Activated naive CD8-positive, alpha-beta T cell treated with anti-CD3 and anti-CD28 coated beads, Interleukin-2, amount 10 ng/mL, durations not matched to agents 7 days and 5 days (primary cell): ENCODE results near the gene CAPN12. TPM values are rescaled to one million over a fixed set of nuclear protein-coding genes. Genes with fewer than 3 reads are reported as not detected.

ENCODE experiments used
- ATAC-seq: fragments of 150-1000 bp; cut with Tn5 transposase; one replicate; pipeline ENCODE4 v1.10.0; 2021; ENCODE audit warnings: low read depth, moderate library complexity
- POLR2A ChIA-PET: fragments of 350-600 bp; sonication (Branson Sonifier 250); formaldehyde crosslinking; loops from one replicate; lab custom pipeline; 2021; ENCODE audit warnings: antibody characterized with exemption; lab: Charles Lee
- DNase-seq: peaks from one replicate; pipeline ENCODE4 v3.0.0; 2021
- H3K27ac Mint-ChIP-seq: one replicate; pipeline ENCODE4 v1.8.0; 2022; ENCODE audit warnings: mild to moderate bottlenecking, mixed read lengths
- H3K27me3 Mint-ChIP-seq: one replicate; pipeline ENCODE4 v1.8.0; 2022; ENCODE audit warnings: mild to moderate bottlenecking, moderate library complexity, mixed read lengths
- H3K36me3 Mint-ChIP-seq: one replicate; pipeline ENCODE4 v1.8.0; 2021; ENCODE audit warnings: mild to moderate bottlenecking, mixed read lengths
- H3K4me1 Mint-ChIP-seq: one replicate; pipeline ENCODE4 v1.8.0; 2021; ENCODE audit warnings: mixed read lengths
- H3K4me3 Mint-ChIP-seq: one replicate; pipeline ENCODE4 v1.8.0; 2022; ENCODE audit warnings: mild to moderate bottlenecking, moderate library complexity, mixed read lengths
- H3K9me3 Mint-ChIP-seq: one replicate; pipeline ENCODE4 v1.8.0; 2021; ENCODE audit warnings: mixed read lengths
- total RNA-seq, 2 experiments: library from RNA; stranded (reverse); gene quantifications; one replicate each; pipeline ENCODE4 v1.2.3, GENCODE V29; 2021

The CAPN12 gene
- total RNA-seq, 2 experiments from 2014 or later, result 22.7 to 26.4 TPM

- POLR2A ChIA-PET, result no interaction called here
- Mint-ChIP-seq H3K36me3 (peaks cover 7% of the 10 kb centered on the region), H3K9me3 (no peaks in the 10 kb centered on the region), H3K4me3 (no peak overlapping the region), H3K27ac (no peak overlapping the region), H3K27me3 (no peaks in the 10 kb centered on the region), H3K4me1 (peaks cover 47% of the 10 kb centered on the region)
- DNase-seq (no peak), ATAC-seq (no peak)
These were observed 49.0 kb downstream of the CAPN12 start for GRCh38 chr19:38695317-38695683.

- Mint-ChIP-seq H3K36me3 (peaks cover 14% of the 10 kb centered on the region), H3K27ac (peak overlapping the region; percentile 76), H3K27me3 (no peaks in the 10 kb centered on the region), H3K9me3 (no peaks in the 10 kb centered on the region), H3K4me3 (peak overlapping the region; percentile 75), H3K4me1 (peaks cover 55% of the 10 kb centered on the region)
- POLR2A ChIA-PET, result interaction anchor here (0.7 to 1.2 kb wide), 6 partner anchors 10 to 150 kb away, joined by 3 to 7 read pairs (median 4); partner anchors contain the start of gene ACTN4
- DNase-seq (peak; percentile 44), ATAC-seq (peak; percentile 95)
These were observed 50.7 kb downstream of the CAPN12 start for GRCh38 chr19:38693380-38694223.

- Mint-ChIP-seq H3K27me3 (no peaks in the 10 kb centered on the region), H3K9me3 (no peaks in the 10 kb centered on the region), H3K27ac (peak overlapping the region; percentile 76), H3K36me3 (peaks cover 12% of the 10 kb centered on the region), H3K4me3 (peak overlapping the region; percentile 75), H3K4me1 (peaks cover 58% of the 10 kb centered on the region)
- POLR2A ChIA-PET, result interaction anchor here (1.1 to 1.2 kb wide), 3 partner anchors 11 to 45 kb away, joined by 4 to 7 read pairs (median 5); partner anchors contain the start of gene ACTN4
- DNase-seq (no peak), ATAC-seq (no peak)
These were observed 51.6 kb downstream of the CAPN12 start for GRCh38 chr19:38692458-38693379.

- POLR2A ChIA-PET, result interaction anchor here (1.5 kb wide), 1 partner anchor 44 kb away, joined by 3 read pairs; the partner anchor contains the start of gene ACTN4
- H3K4me1 Mint-ChIP-seq, result peaks cover 64% of the 10 kb centered on the region
- ATAC-seq (no peak), DNase-seq (no peak)
- no peaks in the 10 kb centered on the region for H3K9me3 Mint-ChIP-seq
- H3K36me3 Mint-ChIP-seq, result peaks cover 12% of the 10 kb centered on the region
- H3K27ac Mint-ChIP-seq, result no peak overlapping the region
- H3K4me3 Mint-ChIP-seq, result no peak overlapping the region
- no peaks in the 10 kb centered on the region for H3K27me3 Mint-ChIP-seq
These were observed 52.3 kb downstream of the CAPN12 start for GRCh38 chr19:38691938-38692457.

DNA sequence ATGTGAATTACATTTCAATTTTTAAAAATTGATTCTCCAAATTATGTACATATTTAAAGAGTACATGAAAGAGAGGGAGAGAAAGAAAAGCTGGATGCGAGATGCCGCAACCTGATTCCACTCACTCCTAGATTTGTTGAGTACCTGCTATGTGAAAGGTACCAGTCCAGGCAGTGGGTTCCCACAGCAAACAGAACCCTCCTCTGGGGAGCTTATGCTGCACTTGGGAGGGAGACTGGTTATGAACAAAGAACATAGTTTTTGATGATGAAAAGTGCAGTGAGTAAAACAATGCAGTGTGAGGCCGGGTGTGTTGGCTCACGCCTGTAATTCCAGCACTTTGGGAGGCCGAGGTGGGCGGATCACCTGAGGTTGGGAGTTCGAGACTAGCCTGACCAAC lies 53.4 kb downstream of the CAPN12 start:
- DNase-seq (no peak), ATAC-seq (no peak)
- Mint-ChIP-seq H3K36me3 (peaks cover 12% of the 10 kb centered on the region), H3K27ac (no peak overlapping the region), H3K9me3 (no peaks in the 10 kb centered on the region), H3K27me3 (no peaks in the 10 kb centered on the region), H3K4me1 (peaks cover 71% of the 10 kb centered on the region), H3K4me3 (no peak overlapping the region)
- POLR2A ChIA-PET, result interaction anchor here (1.1 to 1.5 kb wide), 3 partner anchors 21 to 158 kb away, joined by 3 to 4 read pairs (median 3); partner anchors contain the start of gene ACTN4

GRCh38 chr19:38690146-38690545 lies 54.1 kb downstream of the CAPN12 start:
- Mint-ChIP-seq H3K4me1 (peaks cover 73% of the 10 kb centered on the region), H3K27ac (no peak overlapping the region)
- no peak for DNase-seq

DNA sequence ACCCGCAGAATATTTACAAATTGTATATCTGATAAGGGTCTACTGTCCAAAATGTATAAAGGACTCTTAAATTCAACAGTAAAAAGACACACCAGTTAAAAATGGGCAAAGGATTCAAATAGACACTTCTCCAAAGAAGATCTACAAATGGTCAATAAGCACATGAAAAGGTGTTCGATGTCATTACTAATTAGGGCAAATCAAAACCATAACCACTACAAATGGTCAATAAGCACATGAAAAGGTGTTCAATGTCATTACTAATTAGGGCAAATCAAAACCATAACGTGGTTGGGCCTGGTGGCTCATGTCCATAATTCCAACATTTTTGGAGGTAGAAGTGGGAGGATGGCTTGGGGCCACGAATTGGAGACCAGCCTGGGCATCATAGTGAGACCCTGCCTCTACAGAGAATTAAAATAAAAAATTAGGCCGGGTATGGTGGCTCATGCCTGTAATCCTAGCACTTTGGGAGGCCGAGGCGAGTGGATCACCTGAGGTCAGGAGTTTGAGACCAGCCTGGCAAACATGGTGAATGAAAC lies 56.4 kb downstream of the CAPN12 start:
- H3K4me3 Mint-ChIP-seq, result no peak overlapping the region
- H3K27me3 Mint-ChIP-seq, result no peaks in the 10 kb centered on the region
- peaks cover 66% of the 10 kb centered on the region for H3K4me1 Mint-ChIP-seq
- POLR2A ChIA-PET, result interaction anchor here (0.7 kb wide), 1 partner anchor 24 kb away, joined by 5 read pairs; no protein-coding TSS in a partner anchor
- ATAC-seq (no peak), DNase-seq (no peak)
- H3K9me3 Mint-ChIP-seq, result no peaks in the 10 kb centered on the region
- peaks cover 13% of the 10 kb centered on the region for H3K36me3 Mint-ChIP-seq
- H3K27ac Mint-ChIP-seq, result no peak overlapping the region

More at GRCh38 chr19:38690146-38690545, 54.1 kb downstream of the CAPN12 start:
- no peaks in the 10 kb centered on the region for H3K27me3 Mint-ChIP-seq
- H3K9me3 Mint-ChIP-seq, result no peaks in the 10 kb centered on the region
- H3K36me3 Mint-ChIP-seq, result peaks cover 10% of the 10 kb centered on the region
- no peak overlapping the region for H3K4me3 Mint-ChIP-seq
- POLR2A ChIA-PET, result interaction anchor here (1.1 to 1.4 kb wide), 2 partner anchors 20 to 159 kb away, joined by 3 to 4 read pairs; no protein-coding TSS in a partner anchor
- no peak for ATAC-seq

DNA sequence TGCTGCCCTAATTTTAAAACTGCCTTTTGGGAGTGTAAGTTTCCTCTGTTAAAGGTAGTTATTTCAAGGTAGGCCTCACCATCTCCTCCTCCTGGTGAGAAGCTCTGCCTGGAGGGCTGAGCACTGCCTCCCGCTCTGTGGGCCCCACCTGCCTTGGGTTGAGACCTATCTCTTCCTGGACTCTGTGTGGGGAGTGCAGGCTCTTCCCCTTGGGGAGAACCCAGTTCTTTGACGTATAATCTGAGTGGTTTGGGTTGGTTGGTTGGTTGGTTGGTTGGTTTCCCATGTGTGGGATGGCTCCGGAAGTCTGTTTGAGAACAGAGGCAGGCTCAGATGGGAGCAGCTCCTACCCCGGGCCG lies 57.8 kb downstream of the CAPN12 start:
- Mint-ChIP-seq H3K9me3 (peaks cover 5% of the 10 kb centered on the region), H3K27ac (peak overlapping the region; percentile 78), H3K36me3 (peaks cover 26% of the 10 kb centered on the region), H3K4me1 (peaks cover 61% of the 10 kb centered on the region), H3K4me3 (peak overlapping the region; percentile 56), H3K27me3 (no peaks in the 10 kb centered on the region)
- DNase-seq (peak; percentile 50), ATAC-seq (peak; percentile 91)
- POLR2A ChIA-PET, result interaction anchor here (1.5 kb wide), 1 partner anchor 39 kb away, joined by 6 read pairs; the partner anchor contains the start of gene ACTN4

- ATAC-seq, result no peak
- peaks cover 5% of the 10 kb centered on the region for H3K9me3 Mint-ChIP-seq
- peaks cover 65% of the 10 kb centered on the region for H3K4me1 Mint-ChIP-seq
- POLR2A ChIA-PET, result interaction anchor here (1.5 kb wide), 1 partner anchor 39 kb away, joined by 6 read pairs; the partner anchor contains the start of gene ACTN4
- H3K27me3 Mint-ChIP-seq, result no peaks in the 10 kb centered on the region
- peaks cover 28% of the 10 kb centered on the region for H3K36me3 Mint-ChIP-seq
- no peak for DNase-seq
- peak overlapping the region; percentile 78 for H3K27ac Mint-ChIP-seq
- peak overlapping the region; percentile 56 for H3K4me3 Mint-ChIP-seq
These were observed 58.4 kb downstream of the CAPN12 start for GRCh38 chr19:38685666-38686529.

- Mint-ChIP-seq H3K27ac (peak overlapping the region; percentile 36), H3K4me3 (no peak overlapping the region)
These were observed 59.2 kb downstream of the CAPN12 start for GRCh38 chr19:38684862-38685665.

More at GRCh38 chr19:38684862-38685665, 59.2 kb downstream of the CAPN12 start:
- Mint-ChIP-seq H3K9me3 (peaks cover 5% of the 10 kb centered on the region), H3K27me3 (no peaks in the 10 kb centered on the region), H3K36me3 (peaks cover 26% of the 10 kb centered on the region), H3K4me1 (peaks cover 70% of the 10 kb centered on the region)
- POLR2A ChIA-PET, result no interaction called here
- ATAC-seq (no peak), DNase-seq (no peak)
